DMS114 treated with DMSO at 0.1 percent for 48 hours (cell line): ENCODE measurements around the gene GMPPA.
A peak's percentile ranks its signal among the peaks of the same experiment; 100 is the strongest.

Source experiments
- DNase-seq: peaks from one replicate; lab custom pipeline; 2025; ENCODE audit not compliant: unreplicated experiment; lab: John Stamatoyannopoulos, UW

GMPPA gene

GRCh38 chr2:219538504-219538951 is 39.8 kb downstream of the GMPPA start:
- DNase-seq: no peak

- no peak for DNase-seq
Measured at GRCh38 chr2:219538956-219539788, 40.5 kb downstream of the GMPPA start.

- DNase-seq: no peak
Measured at GRCh38 chr2:219539926-219540678, 41.4 kb downstream of the GMPPA start.

- DNase-seq: no peak
Measured at GRCh38 chr2:219540784-219541504, 42.3 kb downstream of the GMPPA start.

GRCh38 chr2:219541611-219542180 is 43.0 kb downstream of the GMPPA start:
- DNase-seq: no peak

- DNase-seq: no peak
Measured at GRCh38 chr2:219542931-219543595, 44.4 kb downstream of the GMPPA start.

- DNase-seq: peak; percentile 89
Measured at GRCh38 chr2:219543596-219544358, 45.1 kb downstream of the GMPPA start, which contains the start of the genes CHPF and TMEM198. Gene CHPF (minus strand): TSS chr2:219543809. CDS start chr2:219543538, 271 bp downstream. Gene TMEM198 (plus strand): TSS chr2:219544028. CDS start chr2:219544728, 700 bp downstream.

- DNase-seq: no peak
Measured at GRCh38 chr2:219544567-219544966, 45.9 kb downstream of the GMPPA start.

- DNase-seq: no peak
Measured at GRCh38 chr2:219545295-219545942, 46.7 kb downstream of the GMPPA start.

- no peak for DNase-seq
Measured at GRCh38 chr2:219545943-219546352, 47.3 kb downstream of the GMPPA start.

- no peak for DNase-seq
Measured at GRCh38 chr2:219547621-219548020, 48.9 kb downstream of the GMPPA start.

- no peak for DNase-seq
Measured at GRCh38 chr2:219548990-219549389, 50.3 kb downstream of the GMPPA start.

GRCh38 chr2:219549619-219550018 is 50.9 kb downstream of the GMPPA start:
- DNase-seq: no peak

GRCh38 chr2:219551441-219552381 is 53.0 kb downstream of the GMPPA start:
- peak; percentile 10 for DNase-seq

GRCh38 chr2:219552382-219553167 is 53.9 kb downstream of the GMPPA start:
- peak; percentile 57 for DNase-seq

- no peak for DNase-seq
Measured at GRCh38 chr2:219553168-219553417, 54.4 kb downstream of the GMPPA start.

GRCh38 chr2:219553463-219553963 is 54.8 kb downstream of the GMPPA start:
- no peak for DNase-seq
